Activated naive CD4-positive, alpha-beta T cell treated with Interleukin-2 at 50 U/mL for 16 hours (primary cell): ENCODE measurements around the gene CDK5.

Experiments used
- DNase-seq: peaks from one replicate; pipeline ENCODE4 v3.0.0-alpha.2; 2020

Gene CDK5

GRCh38 chr7:151071032-151071866, 13.6 kb upstream of the CDK5 start:
- no peak for DNase-seq

GRCh38 chr7:151070574-151070960, 12.9 kb upstream of the CDK5 start:
- no peak for DNase-seq

GRCh38 chr7:151069841-151070573, 12.3 kb upstream of the CDK5 start:
- no peak for DNase-seq

DNA sequence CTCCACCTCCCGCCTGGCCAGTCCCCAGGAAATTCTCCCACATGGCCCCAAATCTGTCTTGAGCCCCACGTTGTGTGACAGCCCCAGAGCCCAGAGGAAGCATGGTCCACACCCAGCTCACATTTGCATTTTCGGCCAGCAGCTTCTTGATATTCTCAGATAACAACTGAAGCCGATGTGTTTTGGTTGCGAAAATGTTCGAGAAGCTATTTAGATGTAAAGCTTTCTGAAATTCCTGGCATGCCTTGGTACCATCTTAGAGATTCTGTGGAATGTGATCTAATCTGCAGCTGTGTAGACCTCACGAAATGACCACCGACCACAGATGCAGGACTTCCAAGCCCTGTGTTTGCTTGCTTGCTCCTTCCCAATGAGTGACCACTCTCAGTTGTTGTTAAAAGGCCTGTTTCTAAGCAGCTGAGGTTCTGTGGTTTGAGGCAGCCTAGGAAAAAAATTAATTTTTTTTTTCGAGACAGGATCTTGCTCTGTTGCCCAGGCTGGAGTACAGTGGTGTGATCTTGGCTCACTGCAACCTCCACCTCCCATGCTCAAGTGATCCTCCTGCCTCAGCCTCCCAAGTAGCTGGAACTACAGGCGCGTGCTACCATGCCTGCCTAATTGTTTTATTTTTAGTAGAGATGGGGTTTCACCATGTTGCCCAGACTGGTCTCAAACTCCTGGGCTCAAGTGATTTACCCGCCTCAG, 10.5 kb upstream of the CDK5 start:
- no peak for DNase-seq

GRCh38 chr7:151066273-151066974, 8.7 kb upstream of the CDK5 start:
- DNase-seq, result no peak

- DNase-seq, result no peak
Observed at GRCh38 chr7:151065516-151065915, 7.8 kb upstream of the CDK5 start.

- no peak for DNase-seq
Observed at GRCh38 chr7:151064993-151065392, 7.3 kb upstream of the CDK5 start.

- no peak for DNase-seq
Observed at GRCh38 chr7:151064454-151064853, 6.8 kb upstream of the CDK5 start.

DNA sequence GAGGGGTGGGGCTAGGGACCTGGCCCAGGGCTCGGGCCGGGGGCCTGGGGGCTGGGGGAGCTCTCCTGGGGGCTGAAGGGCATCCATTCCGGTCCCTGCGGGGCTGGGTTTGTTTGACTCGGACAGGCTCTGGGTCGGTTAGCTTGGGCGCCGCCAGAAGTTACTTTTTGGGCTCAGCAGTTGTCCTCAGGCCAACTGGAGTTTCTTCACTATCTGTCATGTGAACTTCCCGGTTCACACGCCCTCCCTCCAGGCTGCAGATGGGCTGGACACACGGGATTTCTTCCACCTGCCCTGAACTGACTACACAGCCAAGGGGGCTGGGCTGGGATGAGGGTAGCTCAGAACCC, 5.5 kb upstream of the CDK5 start:
- no peak for DNase-seq

DNA sequence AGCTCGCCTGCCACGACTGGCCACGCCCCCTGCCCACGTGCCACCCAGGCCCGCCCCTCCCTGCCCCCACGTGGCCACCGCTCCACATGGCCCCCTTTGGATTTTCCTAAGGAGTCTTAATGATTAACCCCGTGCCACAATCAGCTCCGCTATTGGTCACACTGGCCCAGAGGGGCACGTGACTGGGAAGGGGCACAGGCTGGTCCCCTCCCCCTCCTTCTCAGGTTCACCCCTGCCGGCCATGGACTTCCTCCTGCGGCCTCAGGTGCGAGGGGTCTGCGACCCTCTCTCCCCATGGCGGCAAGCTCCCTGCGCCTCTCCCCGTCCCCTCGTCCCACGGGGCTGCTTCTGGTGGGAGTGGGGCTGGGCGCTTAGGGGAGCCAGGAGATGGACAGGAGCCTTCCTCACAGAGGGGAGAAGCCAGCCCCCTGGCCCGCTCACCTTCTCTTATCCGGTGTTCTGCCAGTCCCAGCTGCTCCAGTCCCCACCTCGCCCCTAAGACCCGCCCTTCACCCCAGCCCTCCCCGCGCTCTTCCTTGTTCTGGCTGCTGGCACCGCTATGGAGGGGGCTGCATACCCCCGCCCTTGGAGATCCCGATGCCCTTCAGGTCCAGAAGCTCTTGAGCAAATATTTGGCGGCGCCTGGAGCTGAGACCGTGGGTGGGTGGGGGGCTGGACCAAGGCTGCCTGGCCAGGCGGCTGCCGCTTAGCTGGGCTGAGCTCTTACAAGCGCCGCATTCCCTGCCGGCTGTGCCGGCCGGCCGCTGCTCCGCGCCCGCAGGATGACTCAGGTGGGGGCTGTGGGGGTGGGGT, 4.9 kb upstream of the CDK5 start:
- no peak for DNase-seq

DNA sequence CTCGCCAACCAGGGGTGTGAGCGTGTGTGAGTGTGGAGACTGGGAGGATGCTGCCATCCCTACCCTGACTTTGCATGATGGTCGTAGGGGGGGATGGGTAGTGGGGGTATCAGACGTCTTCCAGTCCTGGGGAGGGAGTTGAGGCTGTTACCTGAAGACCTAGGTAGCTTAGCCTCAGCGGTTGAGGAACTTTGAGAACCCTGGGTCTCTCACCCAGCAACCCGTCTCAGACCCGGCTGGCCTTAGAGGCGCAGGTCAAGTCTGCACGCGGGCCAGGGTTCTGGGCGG, 4.4 kb upstream of the CDK5 start:
- no peak for DNase-seq

GRCh38 chr7:151061213-151062110, 3.8 kb upstream of the CDK5 start:
- DNase-seq, result no peak

- peak; percentile 24 for DNase-seq
Observed at GRCh38 chr7:151060416-151061212, 2.9 kb upstream of the CDK5 start.

DNA sequence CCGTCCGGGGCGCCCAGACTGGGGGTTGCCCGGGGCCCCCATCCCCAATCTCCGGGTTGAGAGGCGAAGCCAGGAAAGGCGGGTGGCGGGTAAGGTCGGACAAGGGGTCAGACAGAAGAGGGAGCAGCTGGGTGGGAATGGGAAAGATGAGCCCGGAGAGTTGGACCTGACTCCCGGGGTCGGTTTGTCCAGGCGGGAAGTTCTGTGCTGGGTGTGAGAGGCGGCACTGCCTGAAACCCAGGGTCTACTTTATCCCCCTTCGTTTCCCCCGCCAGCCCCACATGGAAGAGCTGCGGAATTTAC, 2.4 kb upstream of the CDK5 start:
- no peak for DNase-seq

DNA sequence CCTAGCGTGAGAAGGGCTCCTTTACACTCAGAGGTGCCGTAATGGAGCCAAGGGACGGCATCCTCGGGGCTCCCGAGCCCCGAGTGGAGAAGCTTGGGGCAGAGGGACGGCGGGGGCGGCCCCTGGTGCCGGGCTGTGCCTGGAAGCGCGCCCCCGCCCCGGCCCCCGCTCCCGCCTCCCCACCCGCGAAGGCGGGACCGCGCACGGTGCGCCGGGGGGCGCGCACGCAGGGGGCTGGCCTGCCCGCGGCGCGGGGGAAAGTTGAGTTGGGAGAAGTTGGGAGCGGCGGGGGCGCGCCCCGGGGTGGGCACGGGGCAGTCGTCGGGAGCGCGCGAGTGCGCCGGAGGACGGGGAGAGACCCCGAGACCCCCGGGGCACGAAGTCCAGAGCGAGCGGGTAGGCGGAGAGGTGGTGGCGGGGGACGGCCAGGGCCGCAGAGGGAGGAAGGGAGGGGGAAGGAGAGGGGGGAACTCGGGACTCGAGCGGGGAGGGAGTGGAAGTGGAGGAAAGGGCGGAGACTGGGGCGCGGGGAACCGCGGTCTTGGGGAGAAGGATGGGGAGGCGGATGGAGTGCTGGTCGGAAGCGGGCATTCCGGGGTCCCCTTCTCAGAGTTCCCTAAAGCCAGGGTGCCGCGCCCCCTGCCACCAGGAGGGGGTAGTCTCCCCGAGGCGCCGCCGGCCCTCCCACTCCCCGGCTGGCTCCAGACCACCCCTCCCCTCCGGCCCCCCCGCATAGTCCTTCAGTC, 1.8 kb upstream of the CDK5 start, which contains the start of gene SLC4A2:
Gene SLC4A2, plus strand, starts transcription at position 223 of the 746 bp plus-strand sequence. CDS start 2,399 bp downstream, outside the sequence.
- peak; percentile 73 for DNase-seq

DNA sequence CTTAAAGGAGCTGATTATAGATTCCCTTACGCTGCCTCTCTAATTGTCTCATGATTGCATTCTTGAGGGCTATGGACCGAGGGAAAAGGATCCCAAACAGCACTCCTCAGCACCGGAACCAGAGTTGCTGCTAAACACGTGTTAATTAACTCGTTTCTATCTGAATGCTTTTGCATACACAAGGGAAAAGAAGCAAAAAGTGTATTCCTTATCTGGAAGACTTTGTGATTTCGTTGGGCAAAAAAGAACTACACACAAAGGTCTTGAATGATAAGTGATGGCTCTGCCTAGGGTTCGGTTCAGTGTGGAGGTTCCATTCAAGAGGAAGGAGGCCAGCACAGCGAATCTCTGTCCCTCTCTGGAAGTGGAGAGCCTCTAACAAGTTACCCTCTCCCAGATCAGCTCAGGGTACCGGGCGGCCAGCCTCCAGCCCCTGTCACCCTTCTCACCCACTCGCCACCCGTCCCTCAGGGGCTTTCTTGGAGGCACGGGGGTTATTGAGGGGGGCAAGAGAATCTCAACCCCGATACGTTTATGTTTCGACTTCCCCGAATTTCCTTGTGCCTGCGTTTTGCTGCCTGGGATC, 1.2 kb upstream of the CDK5 start:
- DNase-seq, result peak; percentile 27

- DNase-seq, result peak; percentile 97
Observed at GRCh38 chr7:151057989-151058780, 488 bp upstream of the CDK5 start.

GRCh38 chr7:151056666-151057505, 811 bp downstream of the CDK5 start:
- DNase-seq, result no peak
